H1 (cell line): ENCODE results near the gene ZNF619. TPM values are rescaled to one million over a fixed set of nuclear protein-coding genes. Genes with fewer than 3 reads are reported as not detected.

Source experiments
- CEBPB ChIP-seq: IDR thresholded peaks from 2 replicates; pipeline ENCODE4 v1.6.1; 2012; ENCODE audit warnings: low read depth, low read length
- HDAC2 ChIP-seq, 2 experiments: fragments of 300-600 bp in 1 of 2; sonication (generic) in 1 of 2; IDR thresholded peaks; 2 replicates each; pipeline ENCODE4 v1.6.1; 2011 to 2012; ENCODE audit warnings: low read depth in 2 of 2, low read length in 2 of 2, mild to moderate bottlenecking in 2 of 2, moderate library complexity in 2 of 2, borderline replicate concordance in 1 of 2, inconsistent platforms in 1 of 2
- polyA plus RNA-seq, 7 experiments: library from polyadenylated mRNA; depleted of rRNA in 3 of 7; stranded (reverse) in 5 of 7; unstranded in 2 of 7; fragments of >200 nt in 5 of 7; fragments of 200-250 nt in 2 of 7; gene quantifications; 1 replicate in 5 of 7; 2 replicates in 1 of 7; 4 replicates in 1 of 7; pipeline versions ENCODE4 v1.2.1 to v1.2.3, GENCODE V29; 2011 to 2013; ENCODE audit warnings: missing spikeins in 2 of 7, mixed read lengths in 2 of 7
- total RNA-seq: library from RNA; stranded (reverse); fragmentation: NEBNext Ultra II Directional; extraction: Animal tissue kit (Norgen Biotek cat#: 25700); gene quantifications from 2 replicates; pipeline ENCODE4 v1.2.1, GENCODE V29; 2021
- TF ChIP-seq, protein P1 (sequence below): IDR thresholded peaks from 2 replicates; pipeline ENCODE4 v1.6.1; 2012; ENCODE audit warnings: low read length, inconsistent platforms

Gene ZNF619
- total and polyA plus RNA-seq, 2 of the 8 experiments (the other 6 are each of a cell fraction or from before 2014, with no cell fraction given), result 2.3 to 8.2 TPM

DNA sequence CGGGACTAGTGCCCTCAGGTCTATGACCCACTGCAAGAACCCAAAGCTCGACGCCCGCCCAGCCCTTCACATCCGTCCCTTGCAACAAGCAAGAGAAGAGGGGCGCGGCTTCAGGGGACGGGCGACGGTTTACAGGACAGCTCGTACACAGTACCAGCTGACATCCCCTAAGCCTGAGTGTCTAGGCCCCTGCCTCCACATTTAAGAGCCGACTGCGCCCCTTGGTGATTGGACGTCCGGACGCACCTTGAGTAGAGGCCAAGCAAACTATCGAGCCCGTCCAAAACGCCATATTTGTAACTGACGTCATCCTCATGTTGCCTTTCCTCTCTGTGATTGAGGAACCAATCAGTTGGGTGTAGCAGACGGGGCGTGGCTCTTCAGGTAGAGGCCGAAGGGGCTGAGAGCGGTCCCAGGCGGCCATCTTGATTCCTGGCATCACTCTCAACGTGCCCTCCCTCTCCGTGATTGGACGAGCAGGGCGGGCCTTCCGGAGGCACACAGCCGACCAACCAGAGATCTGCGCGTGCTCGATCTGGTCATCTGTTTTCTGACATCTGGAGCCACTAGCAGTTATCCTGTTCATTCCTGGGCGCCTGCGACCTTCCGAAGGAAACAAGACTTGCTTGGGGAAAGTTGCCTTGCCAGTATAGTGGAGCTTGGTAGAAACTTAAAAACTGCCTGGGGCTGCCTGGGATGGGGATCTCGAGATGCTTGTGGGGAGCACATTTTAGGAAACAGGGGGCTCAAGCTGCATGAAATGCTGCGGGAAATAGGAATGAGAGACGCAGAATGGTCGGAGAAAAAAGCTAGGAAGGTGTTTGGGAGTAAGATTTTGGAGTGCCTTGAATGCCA lies 23.8 kb upstream of the ZNF619 start (continued):
- TF ChIP-seq, protein P1, sequence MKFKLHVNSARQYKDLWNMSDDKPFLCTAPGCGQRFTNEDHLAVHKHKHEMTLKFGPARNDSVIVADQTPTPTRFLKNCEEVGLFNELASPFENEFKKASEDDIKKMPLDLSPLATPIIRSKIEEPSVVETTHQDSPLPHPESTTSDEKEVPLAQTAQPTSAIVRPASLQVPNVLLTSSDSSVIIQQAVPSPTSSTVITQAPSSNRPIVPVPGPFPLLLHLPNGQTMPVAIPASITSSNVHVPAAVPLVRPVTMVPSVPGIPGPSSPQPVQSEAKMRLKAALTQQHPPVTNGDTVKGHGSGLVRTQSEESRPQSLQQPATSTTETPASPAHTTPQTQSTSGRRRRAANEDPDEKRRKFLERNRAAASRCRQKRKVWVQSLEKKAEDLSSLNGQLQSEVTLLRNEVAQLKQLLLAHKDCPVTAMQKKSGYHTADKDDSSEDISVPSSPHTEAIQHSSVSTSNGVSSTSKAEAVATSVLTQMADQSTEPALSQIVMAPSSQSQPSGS, result peak; percentile 97
- TF ChIP-seq HDAC2 (IDR thresholded peaks at IDR 0.05; ENCODE audit: borderline replicate concordance in 1 of 2, low read depth in 2 of 2, low read length in 2 of 2) (no peak), CEBPB (0 out of 2 replicates have a peak, but pooled peaks have one; percentile 19)
